Activated naive CD4-positive, alpha-beta T cell treated with anti-CD3 and anti-CD28 coated beads for 36 hours (primary cell): Measurements from ENCODE around the gene MYBPC2. TPM values are rescaled to one million over a fixed set of nuclear protein-coding genes. Genes with fewer than 3 reads are reported as not detected.
"Not testable (repeated sequence)": the region's sequence is repeated elsewhere in the genome, so short reads cannot be mapped to it uniquely, and the experiment has no call there.

Experiments
- CTCF ChIA-PET: fragments of 350-600 bp; sonication (Branson Sonifier 250); formaldehyde crosslinking; loops from one replicate; lab custom pipeline; 2021; ENCODE audit warnings: antibody characterized with exemption; lab: Charles Lee
- DNase-seq: peaks from one replicate; pipeline ENCODE4 v3.0.0-alpha.2; 2020
- H3K27ac Mint-ChIP-seq: one replicate; pipeline ENCODE4 v1.8.0; 2021; ENCODE audit warnings: mild to moderate bottlenecking, mixed read lengths
- H3K27me3 Mint-ChIP-seq: one replicate; pipeline ENCODE4 v1.8.0; 2021; ENCODE audit warnings: low read depth, mixed read lengths
- H3K36me3 Mint-ChIP-seq: one replicate; pipeline ENCODE4 v1.8.0; 2021; ENCODE audit warnings: low read depth, mixed read lengths
- H3K4me1 Mint-ChIP-seq: one replicate; pipeline ENCODE4 v1.8.0; 2021; ENCODE audit warnings: low read depth, mixed read lengths
- H3K4me3 Mint-ChIP-seq: one replicate; pipeline ENCODE4 v1.8.0; 2021; ENCODE audit warnings: mild to moderate bottlenecking, moderate library complexity, mixed read lengths
- H3K9me3 Mint-ChIP-seq: one replicate; pipeline ENCODE4 v1.8.0; 2021; ENCODE audit warnings: mixed read lengths
- intact Hi-C: fragments of 100-400 bp; cut with micrococcal nuclease; formaldehyde crosslinking; loops from one replicate; pipeline ENCODE4 v1.15.1; 2023
- total RNA-seq, 2 experiments: library from RNA; stranded (reverse); gene quantifications; one replicate each; pipeline ENCODE4 v1.2.3, GENCODE V29; 2021

MYBPC2 gene
- 1 to 10 TPM in 1 of 2 experiments, under 1 TPM in 1; 0.64 to 1.6 TPM for total RNA-seq

DNA sequence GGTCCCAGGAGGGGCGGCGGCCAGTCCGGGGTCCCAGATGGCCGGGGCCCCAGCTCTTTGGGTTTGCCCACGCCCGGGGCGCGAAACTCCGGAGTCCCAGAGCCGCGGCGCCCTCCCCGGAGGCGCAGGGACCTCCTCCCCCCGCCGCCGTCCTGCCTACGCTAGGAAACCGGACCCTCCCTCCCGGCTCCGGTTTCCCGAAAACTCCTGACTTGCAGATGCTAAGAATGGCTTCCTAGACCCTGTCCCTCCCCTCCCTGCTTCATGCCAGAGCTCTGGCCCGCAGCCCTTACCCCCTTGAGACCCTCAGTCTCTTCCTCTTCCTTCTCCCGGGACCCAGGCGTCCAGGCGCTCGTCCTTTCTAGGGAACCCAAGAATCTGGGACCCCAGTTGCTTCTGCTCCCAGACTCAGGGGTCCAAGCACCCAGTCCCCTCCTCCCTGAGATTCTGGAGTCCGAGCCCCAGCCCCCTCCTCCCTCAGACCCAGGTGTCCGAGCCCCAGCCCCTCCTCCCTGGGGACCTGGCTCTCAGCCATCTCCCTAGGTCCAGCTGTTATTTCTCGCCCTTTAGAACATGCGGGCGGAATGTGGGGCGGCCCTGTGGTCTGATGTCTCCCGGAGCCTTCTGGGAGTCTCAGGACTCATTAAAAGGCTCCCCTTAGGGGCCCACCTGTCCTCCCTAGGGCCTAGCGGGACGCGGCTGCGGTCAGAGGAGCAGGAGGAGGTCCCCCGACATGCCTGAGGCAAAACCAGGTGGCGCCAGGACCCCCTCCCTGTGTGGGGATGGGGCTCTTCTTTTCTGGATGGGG, at the start of gene MYBPC2:
Gene MYBPC2 (plus strand): TSS at position 672 of the 808 bp plus-strand sequence. CDS start 62 bp downstream, at position 734.
- DNase-seq: no peak
- CTCF ChIA-PET: no interaction called here
- Mint-ChIP-seq H3K27me3 (peaks cover 11% of the 10 kb centered on the region), H3K4me3 (peak within 1 kb of the TSS; percentile 90), H3K27ac (peak within 1 kb of the TSS; percentile 88), H3K36me3 (no peaks in the 10 kb centered on the region), H3K9me3 (no peaks in the 10 kb centered on the region), H3K4me1 (peaks cover 17% of the 10 kb centered on the region)
- intact Hi-C loops: no loop called here

DNA sequence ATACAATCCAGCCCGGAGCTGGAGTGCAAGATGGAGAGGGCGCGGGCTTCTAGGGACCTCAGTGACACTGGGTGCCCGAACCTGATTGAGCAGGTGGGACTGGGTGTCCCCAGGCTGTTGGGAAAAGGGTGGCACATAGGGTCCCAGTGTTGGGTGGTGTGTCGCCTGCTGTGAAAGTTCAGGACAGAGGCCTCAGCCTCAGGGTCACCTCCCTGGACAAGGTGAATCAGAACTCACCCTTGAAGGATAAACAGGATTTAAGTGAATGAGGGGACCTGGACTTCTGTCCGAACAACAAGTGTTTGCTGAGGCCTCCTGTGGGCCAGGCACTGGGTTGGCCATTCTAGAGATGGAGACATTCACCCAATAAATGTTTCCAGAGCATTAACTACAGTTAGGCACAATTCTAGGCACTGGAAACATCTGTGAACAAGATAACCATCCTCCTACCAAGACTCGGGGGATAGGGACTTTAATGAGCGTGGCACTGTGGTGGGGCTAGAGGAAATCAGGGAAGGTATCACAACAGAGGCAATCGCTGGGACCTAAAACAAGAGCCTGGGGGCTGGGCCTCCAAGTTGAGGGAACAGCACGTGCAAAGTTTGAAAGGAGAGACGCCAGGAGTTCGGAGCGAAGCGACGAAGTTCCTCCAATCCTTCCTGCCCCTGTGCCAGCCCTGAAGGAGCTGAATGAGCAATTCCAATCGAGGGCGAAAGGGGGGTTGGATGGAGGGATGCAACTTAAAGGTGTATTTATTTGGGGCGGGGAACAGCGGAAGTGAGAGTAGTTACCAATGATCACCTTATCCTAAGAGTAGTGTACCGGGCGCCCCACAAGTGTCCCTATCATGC, 49.5 kb upstream of the MYBPC2 start:
- H3K4me1 Mint-ChIP-seq: peaks cover 36% of the 10 kb centered on the region
- DNase-seq: no peak
- CTCF ChIA-PET: interaction anchor here (1.7 kb wide), 1 partner anchor 14 kb away, joined by 6 read pairs; no protein-coding TSS in a partner anchor
- peak overlapping the region; percentile 98 for H3K4me3 Mint-ChIP-seq
- H3K27me3 Mint-ChIP-seq: no peaks in the 10 kb centered on the region
- H3K9me3 Mint-ChIP-seq: no peaks in the 10 kb centered on the region
- peaks cover 35% of the 10 kb centered on the region for H3K36me3 Mint-ChIP-seq
- peak overlapping the region; percentile 95 for H3K27ac Mint-ChIP-seq
- intact Hi-C loops: loop anchor here (5.0 kb wide), 2 partner anchors 356 to 791 kb away; partner anchors contain the start of genes PRR12, VRK3 and ZNF473

DNA sequence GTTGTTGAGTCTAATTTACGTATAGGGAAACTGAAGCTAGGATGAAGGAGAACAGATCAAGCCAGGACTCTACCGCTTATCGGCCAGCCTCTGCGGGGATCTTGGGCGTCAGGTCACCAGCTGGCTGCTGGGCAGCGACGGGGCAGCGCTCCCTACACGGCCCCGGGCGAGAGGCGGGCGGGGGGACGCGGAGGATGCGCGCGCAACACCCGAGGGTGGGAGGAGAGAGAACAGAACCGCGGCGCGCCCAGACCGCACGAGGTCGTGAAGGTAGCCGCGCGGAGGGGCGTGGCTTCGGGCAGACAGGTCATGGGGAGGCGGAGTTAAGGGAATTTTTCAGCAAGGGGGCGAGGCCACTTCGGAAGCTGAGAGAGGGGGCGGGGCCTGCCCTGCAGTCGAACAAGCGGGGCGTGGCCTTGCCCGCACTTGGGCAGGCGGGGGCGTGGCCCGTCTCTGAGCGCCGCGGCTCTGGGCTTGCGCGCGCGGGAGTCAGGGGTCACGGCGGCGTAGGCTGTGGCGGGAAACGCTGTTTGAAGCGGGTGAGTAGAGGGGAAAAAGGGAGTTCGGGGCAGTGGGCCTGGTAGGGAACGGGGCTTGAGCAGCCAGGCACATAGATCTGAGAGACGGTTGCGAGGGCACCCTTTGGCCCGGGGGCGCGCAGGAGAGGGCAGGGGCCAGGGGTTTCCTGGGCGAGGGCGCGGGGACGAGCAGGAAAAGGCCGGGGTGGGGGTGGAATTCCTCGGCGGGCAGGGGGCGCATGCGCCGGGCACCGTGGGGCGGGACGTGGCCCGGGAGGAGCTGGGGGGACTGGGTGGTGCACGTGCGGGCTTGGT, 48.6 kb upstream of the MYBPC2 start, which contains the start of gene POLD1:
Gene POLD1 (plus strand): TSS at position 496 of the 833 bp plus-strand sequence. CDS start 14,505 bp downstream, outside the sequence.
- DNase-seq: peak; percentile 99
- CTCF ChIA-PET: interaction anchor here (1.0 to 1.7 kb wide), 3 partner anchors 15 to 78 kb away, joined by 3 to 6 read pairs (median 4); no protein-coding TSS in a partner anchor
- peak within 1 kb of the TSS; percentile 95 for H3K27ac Mint-ChIP-seq
- peak within 1 kb of the TSS; percentile 98 for H3K4me3 Mint-ChIP-seq
- intact Hi-C loops: loop anchor here (1.0 to 5.0 kb wide), 10 partner anchors 8 to 792 kb away; partner anchors contain the start of genes EMC10, GARIN5A, JOSD2 and KCNC3
- no peaks in the 10 kb centered on the region for H3K9me3 Mint-ChIP-seq
- peaks cover 36% of the 10 kb centered on the region for H3K4me1 Mint-ChIP-seq
- no peaks in the 10 kb centered on the region for H3K27me3 Mint-ChIP-seq
- peaks cover 33% of the 10 kb centered on the region for H3K36me3 Mint-ChIP-seq

DNA sequence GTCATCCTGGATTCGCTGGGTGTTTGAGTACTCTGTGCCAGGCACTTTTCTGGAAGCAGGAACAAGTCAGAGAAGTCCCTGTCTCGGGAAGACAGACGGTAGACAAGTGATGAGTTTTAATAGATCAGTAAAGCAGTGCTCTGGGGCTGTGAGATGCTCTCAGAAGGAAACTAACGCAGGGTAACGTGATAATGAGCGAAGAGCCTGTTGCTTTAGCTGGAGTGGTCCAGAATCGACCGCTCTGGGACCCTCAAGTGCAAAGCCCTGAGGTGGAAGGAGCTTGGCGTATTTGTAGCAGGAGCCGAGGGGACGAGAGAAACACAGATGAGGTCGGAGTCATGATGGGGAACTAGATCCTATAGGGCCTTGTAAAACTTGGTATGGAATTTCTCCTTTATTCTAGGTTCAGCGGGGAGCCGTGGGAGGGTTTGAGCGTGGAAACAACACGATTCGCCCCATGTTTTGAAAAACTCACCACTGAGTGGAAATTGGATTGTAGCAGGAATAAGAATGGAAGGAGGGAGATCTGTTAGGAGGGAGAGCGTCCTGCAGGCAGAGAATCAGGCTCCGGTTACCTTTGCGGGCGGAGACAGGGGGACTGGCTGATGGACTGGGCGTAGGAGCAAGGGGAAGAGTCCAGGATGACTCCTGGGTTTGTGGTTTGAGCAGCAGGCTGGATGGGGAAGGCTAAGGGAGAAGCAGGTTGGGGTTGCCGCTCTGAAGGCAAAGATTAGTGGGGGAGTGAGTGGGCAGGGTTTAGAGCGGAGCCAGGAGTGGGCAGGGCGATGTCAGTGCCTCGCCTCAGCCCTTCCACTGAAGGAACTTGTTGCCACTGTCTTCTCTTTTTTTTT, 47.8 kb upstream of the MYBPC2 start:
- no peak for DNase-seq
- Mint-ChIP-seq H3K36me3 (peaks cover 28% of the 10 kb centered on the region), H3K27ac (peak overlapping the region; percentile 95), H3K4me3 (peak overlapping the region; percentile 98), H3K4me1 (peaks cover 36% of the 10 kb centered on the region), H3K9me3 (no peaks in the 10 kb centered on the region), H3K27me3 (no peaks in the 10 kb centered on the region)
- CTCF ChIA-PET: interaction anchor here (1.0 to 1.7 kb wide), 3 partner anchors 16 to 78 kb away, joined by 3 to 6 read pairs (median 4); no protein-coding TSS in a partner anchor
- intact Hi-C loops: loop anchor here (1.0 to 5.0 kb wide), 10 partner anchors 9 to 793 kb away; partner anchors contain the start of genes EMC10, GARIN5A, JOSD2 and KCNC3

- H3K27me3 Mint-ChIP-seq: no peaks in the 10 kb centered on the region
- no peak for DNase-seq
- peaks cover 38% of the 10 kb centered on the region for H3K36me3 Mint-ChIP-seq
- no peaks in the 10 kb centered on the region for H3K9me3 Mint-ChIP-seq
- H3K4me3 Mint-ChIP-seq: no peak overlapping the region
- H3K27ac Mint-ChIP-seq: no peak overlapping the region
- H3K4me1 Mint-ChIP-seq: peaks cover 36% of the 10 kb centered on the region
- intact Hi-C loops: no loop called here
- CTCF ChIA-PET: interaction anchor here (1.3 to 1.7 kb wide), 2 partner anchors 18 to 28 kb away, joined by 3 to 6 read pairs; no protein-coding TSS in a partner anchor
These were observed 45.4 kb upstream of the MYBPC2 start for GRCh38 chr19:50387176-50387867.

DNA sequence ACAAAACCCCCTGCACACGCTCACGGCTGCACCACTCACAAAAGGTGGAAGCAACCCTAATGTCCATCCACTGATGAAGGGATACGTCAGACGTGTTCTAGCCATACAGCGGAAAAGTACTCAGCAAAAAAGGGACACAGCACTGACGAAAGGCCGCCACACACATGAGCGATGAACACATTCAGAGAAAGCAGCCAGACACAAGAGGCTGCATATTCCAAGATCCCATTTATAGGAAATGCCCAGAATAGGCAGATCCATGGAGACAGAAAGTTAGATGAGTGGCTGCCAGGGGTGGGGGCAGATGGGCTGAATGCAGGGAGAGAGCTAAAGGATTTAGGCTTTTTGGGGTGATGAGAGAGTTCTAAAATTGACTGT, 44.8 kb upstream of the MYBPC2 start:
- no peak for DNase-seq
- CTCF ChIA-PET: no interaction called here
- Mint-ChIP-seq H3K4me1 (peaks cover 36% of the 10 kb centered on the region), H3K36me3 (peaks cover 43% of the 10 kb centered on the region), H3K27ac (no peak overlapping the region), H3K27me3 (no peaks in the 10 kb centered on the region), H3K4me3 (no peak overlapping the region), H3K9me3 (no peaks in the 10 kb centered on the region)
- intact Hi-C loops: no loop called here

- intact Hi-C loops, H3K27me3 Mint-ChIP-seq, DNase-seq, H3K4me3 Mint-ChIP-seq, H3K27ac Mint-ChIP-seq, H3K9me3 Mint-ChIP-seq: not testable (repeated sequence)
- Mint-ChIP-seq H3K4me1 (peaks cover 15% of the 10 kb centered on the region), H3K36me3 (peaks cover 42% of the 10 kb centered on the region)
- CTCF ChIA-PET: interaction anchor here (0.6 kb wide), 1 partner anchor 71 kb away, joined by 3 read pairs; no protein-coding TSS in a partner anchor
These were observed 42.4 kb upstream of the MYBPC2 start for GRCh38 chr19:50390295-50390694.

- CTCF ChIA-PET: interaction anchor here (0.6 kb wide), 1 partner anchor 70 kb away, joined by 3 read pairs; no protein-coding TSS in a partner anchor
- intact Hi-C loops: not testable (repeated sequence)
- H3K36me3 Mint-ChIP-seq: peaks cover 45% of the 10 kb centered on the region
These were observed 41.7 kb upstream of the MYBPC2 start for GRCh38 chr19:50390952-50391351.

DNA sequence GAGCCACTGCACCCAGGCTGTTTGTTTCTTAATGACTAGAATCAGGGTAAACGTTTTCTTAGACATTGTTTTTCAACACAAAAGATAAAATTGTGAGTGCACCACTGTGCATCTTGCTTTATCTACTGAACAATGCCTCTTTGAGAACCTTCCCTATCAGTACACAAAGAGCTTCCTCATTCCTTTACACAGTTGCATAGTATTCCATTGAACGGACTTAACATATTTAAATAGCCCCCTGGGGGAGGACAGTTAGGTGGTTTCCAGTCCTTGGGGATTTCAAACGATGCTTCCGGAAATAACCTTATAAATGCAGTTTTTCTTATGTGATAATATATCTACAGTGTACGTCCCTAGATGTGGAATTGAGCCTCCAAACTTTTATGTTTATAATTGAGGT, 39.9 kb upstream of the MYBPC2 start:
- Mint-ChIP-seq H3K27me3 (no peaks in the 10 kb centered on the region), H3K36me3 (peaks cover 41% of the 10 kb centered on the region), H3K9me3 (no peaks in the 10 kb centered on the region), H3K4me1 (peaks cover 1% of the 10 kb centered on the region), H3K27ac (no peak overlapping the region), H3K4me3 (no peak overlapping the region)
- intact Hi-C loops: no loop called here
- CTCF ChIA-PET: no interaction called here
- DNase-seq: no peak

More at GRCh38 chr19:50390952-50391351, 41.7 kb upstream of the MYBPC2 start:
- H3K9me3 Mint-ChIP-seq, H3K27me3 Mint-ChIP-seq, DNase-seq, H3K27ac Mint-ChIP-seq, H3K4me1 Mint-ChIP-seq, H3K4me3 Mint-ChIP-seq: not testable (repeated sequence)

DNA sequence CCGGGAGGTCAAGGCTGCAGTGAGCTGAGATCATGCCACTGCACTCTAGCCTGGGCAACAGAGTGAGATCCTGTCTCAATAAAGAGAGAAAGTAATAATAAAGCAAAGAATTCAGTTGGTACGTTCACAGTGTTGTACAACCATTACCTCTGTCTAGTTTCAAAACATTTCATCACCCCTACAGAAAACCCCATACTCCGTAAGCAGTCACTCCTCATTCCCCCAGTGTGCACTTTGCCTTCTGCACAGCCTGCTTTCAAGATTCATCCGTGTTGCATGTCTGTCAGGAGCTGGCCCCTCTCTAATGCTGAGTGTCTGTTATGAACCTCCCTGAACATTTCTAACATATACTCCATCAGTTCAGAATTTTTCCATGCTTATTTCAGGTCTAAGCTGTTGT, 39.1 kb upstream of the MYBPC2 start:
- H3K27me3 Mint-ChIP-seq: no peaks in the 10 kb centered on the region
- CTCF ChIA-PET: no interaction called here
- intact Hi-C loops: no loop called here
- no peak for DNase-seq
- no peak overlapping the region for H3K4me3 Mint-ChIP-seq
- no peaks in the 10 kb centered on the region for H3K4me1 Mint-ChIP-seq
- no peaks in the 10 kb centered on the region for H3K9me3 Mint-ChIP-seq
- peaks cover 45% of the 10 kb centered on the region for H3K36me3 Mint-ChIP-seq
- H3K27ac Mint-ChIP-seq: no peak overlapping the region
